Colonic mucosa (tissue), 4 donors: ENCODE results near the gene RAET1L. TPM values are rescaled to one million over a fixed set of nuclear protein-coding genes. Genes with fewer than 3 reads are reported as not detected.
"Not testable (repeated sequence)": the region's sequence is repeated elsewhere in the genome, so short reads cannot be mapped to it uniquely, and the experiment has no call there.

Experiments
- DNase-seq: peaks from one replicate; pipeline ENCODE4 v3.0.0-alpha.2; 2020
- H3K27ac ChIP-seq: fragments of 200-600 bp; one replicate; pipeline ENCODE4 v1.8.0; 2021
- H3K27me3 ChIP-seq: fragments of 200-600 bp; one replicate; pipeline ENCODE4 v1.8.0; 2021
- H3K36me3 ChIP-seq: fragments of 200-600 bp; one replicate; pipeline ENCODE4 v1.8.0; 2021
- H3K4me1 ChIP-seq: fragments of 200-600 bp; one replicate; pipeline ENCODE4 v1.8.0; 2021; ENCODE audit warnings: mild to moderate bottlenecking
- H3K4me3 ChIP-seq: fragments of 200-600 bp; one replicate; pipeline ENCODE4 v1.8.0; 2021
- H3K9ac ChIP-seq, 2 donors: one replicate each; pipeline ENCODE4 v1.7.0; 2013; ENCODE audit warnings: control low read depth in 2 of 2, low read depth in 2 of 2, low read length in 2 of 2
- H3K9me3 ChIP-seq: fragments of 200-600 bp; one replicate; pipeline ENCODE4 v1.8.0; 2021
- CTCF ChIP-seq: fragments of 200-600 bp; IDR thresholded peaks from one replicate; pipeline ENCODE4 v1.8.0; 2022; ENCODE audit warnings: antibody characterized with exemption, mild to moderate bottlenecking
- intact Hi-C: fragments of 100-400 bp; cut with DNase I; formaldehyde crosslinking; loops from one replicate; pipeline ENCODE4 v1.14.1; 2022
- total RNA-seq, 2 donors: library from RNA; stranded (reverse); fragmentation: NEBNext Ultra II Directional in 1 of 2; extraction: Animal tissue kit (Norgen Biotek cat#: 25700) in 1 of 2; gene quantifications; one replicate each; pipeline ENCODE4 v1.2.1, GENCODE V29; 2021
- donor health status: healthy.
- donor health status: DM: no; HTN: no; CAD: no.
- donor health status: DM: no; HTN: no; CAD: no.

RAET1L gene, protein sequence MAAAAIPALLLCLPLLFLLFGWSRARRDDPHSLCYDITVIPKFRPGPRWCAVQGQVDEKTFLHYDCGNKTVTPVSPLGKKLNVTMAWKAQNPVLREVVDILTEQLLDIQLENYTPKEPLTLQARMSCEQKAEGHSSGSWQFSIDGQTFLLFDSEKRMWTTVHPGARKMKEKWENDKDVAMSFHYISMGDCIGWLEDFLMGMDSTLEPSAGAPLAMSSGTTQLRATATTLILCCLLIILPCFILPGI
- total RNA-seq: 1 to 10 TPM in 1 of 2 donors, under 1 TPM in 1; 0.24 to 3.2 TPM

DNA sequence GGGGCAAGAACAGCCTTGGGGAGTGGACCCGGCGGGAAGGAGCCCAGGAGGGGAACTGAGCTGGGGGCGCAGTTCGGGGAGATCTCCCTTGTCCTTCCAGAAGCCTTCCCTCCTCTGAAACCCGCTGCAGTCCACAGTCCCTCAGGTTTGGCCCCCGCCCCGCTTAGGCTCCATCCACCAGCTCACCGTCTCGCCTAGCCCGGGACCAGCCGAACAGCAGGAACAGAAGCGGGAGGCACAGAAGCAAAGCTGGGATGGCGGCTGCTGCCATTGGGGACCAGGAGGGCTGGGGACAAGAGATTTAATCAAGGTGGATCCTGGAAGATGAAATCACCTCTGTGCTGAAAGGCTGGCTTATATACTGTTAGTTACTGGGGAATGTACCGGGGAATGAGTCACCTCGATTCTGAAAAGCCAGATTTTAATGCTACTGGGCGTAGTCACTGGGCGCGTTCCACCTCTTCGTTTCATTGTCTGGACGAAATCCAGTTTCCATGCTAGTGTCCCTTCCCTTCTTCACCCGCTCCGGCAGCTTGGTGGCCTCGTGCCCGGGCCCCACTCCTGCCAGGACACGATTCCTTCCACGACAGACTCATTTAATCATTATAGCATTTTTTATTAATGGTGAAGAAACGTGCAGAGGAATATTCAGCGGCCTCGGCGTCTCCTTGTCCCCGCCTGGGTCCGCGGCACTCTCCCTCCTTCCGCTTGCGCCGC lies at the start of gene RAET1L:
TSS of gene RAET1L (minus strand) at position 332 of the 717 bp plus-strand sequence. CDS start at position 271, 61 bp downstream.
- no peak for TF ChIP-seq CTCF
- intact Hi-C loops: no loop called here
- Histone ChIP-seq H3K9me3 (no peaks in the 10 kb centered on the region), H3K4me1 (peaks cover 8% of the 10 kb centered on the region), H3K27me3 (peaks cover 7% of the 10 kb centered on the region), H3K27ac (no peak within 1 kb of the TSS), H3K36me3 (no peaks in the 10 kb centered on the region), H3K9ac (no peak within 1 kb of the TSS), H3K4me3 (no peak within 1 kb of the TSS)
- peak; percentile 75 for DNase-seq

DNA sequence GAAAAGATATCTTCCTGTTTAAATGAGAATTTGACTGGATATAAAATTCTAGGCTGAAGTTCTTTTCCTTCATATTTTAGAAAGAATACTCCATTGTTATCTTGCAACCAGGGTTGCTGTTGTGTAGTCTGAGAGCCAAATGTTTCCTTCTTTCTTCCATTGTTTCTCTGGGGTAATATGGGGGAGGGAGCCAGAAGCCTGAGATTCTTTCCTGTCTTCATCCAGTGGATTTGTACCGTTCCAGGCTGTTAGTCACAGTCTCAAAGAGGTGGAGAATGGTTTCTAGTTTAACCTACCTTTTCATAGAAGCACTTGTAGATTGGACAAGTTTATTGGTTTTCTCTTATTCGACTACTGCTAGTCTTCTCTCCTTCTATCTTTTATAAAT lies 49.7 kb upstream of the RAET1L start:
- no peaks in the 10 kb centered on the region for H3K27me3 ChIP-seq
- H3K9me3 ChIP-seq: no peaks in the 10 kb centered on the region
- no peaks in the 10 kb centered on the region for H3K4me1 ChIP-seq
- TF ChIP-seq CTCF: no peak
- intact Hi-C loops: loop anchor here (5.0 kb wide), 1 partner anchor 742 kb away; no protein-coding TSS in a partner anchor
- H3K36me3 ChIP-seq: no peaks in the 10 kb centered on the region
- no peak for DNase-seq
- no peak overlapping the region for H3K4me3 ChIP-seq
- H3K27ac ChIP-seq: no peak overlapping the region
- H3K9ac ChIP-seq: no peak overlapping the region

GRCh38 chr6:150074396-150075033 lies 49.2 kb upstream of the RAET1L start:
- H3K36me3 ChIP-seq, H3K4me1 ChIP-seq, H3K27ac ChIP-seq, H3K4me3 ChIP-seq, DNase-seq, H3K9ac ChIP-seq, H3K9me3 ChIP-seq, H3K27me3 ChIP-seq: not testable (repeated sequence)
- intact Hi-C loops: loop anchor here (5.0 kb wide), 1 partner anchor 743 kb away; no protein-coding TSS in a partner anchor

DNA sequence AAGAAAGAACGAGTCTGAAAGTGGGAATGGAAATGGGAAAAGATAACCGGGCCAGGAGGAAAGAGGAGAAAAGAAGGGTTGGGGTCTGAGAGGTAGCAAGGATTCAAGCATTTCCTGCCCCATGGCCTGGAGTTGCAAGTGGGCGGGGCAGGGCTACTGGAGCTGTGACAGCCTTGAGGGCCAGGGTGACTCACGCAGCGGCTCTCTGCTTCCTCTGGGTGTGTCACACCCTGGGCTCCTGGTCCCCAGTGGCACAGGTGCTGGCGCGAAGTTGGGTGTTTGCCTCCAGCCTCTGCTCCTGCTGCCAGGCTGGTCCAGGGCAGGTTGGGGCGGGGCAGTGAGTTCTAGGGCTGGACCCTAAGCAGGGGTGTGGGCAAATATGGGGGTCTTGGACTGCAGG lies 46.9 kb upstream of the RAET1L start:
- Histone ChIP-seq H3K9me3 (no peaks in the 10 kb centered on the region), H3K4me3 (no peak overlapping the region), H3K27ac (no peak overlapping the region), H3K27me3 (no peaks in the 10 kb centered on the region), H3K36me3 (no peaks in the 10 kb centered on the region), H3K4me1 (no peaks in the 10 kb centered on the region), H3K9ac (no peak overlapping the region)
- DNase-seq: peak; percentile 93
- TF ChIP-seq CTCF: no peak
- intact Hi-C loops: no loop called here

- DNase-seq: no peak
- TF ChIP-seq CTCF: no peak
- Histone ChIP-seq H3K27me3 (no peaks in the 10 kb centered on the region), H3K27ac (no peak overlapping the region), H3K4me1 (no peaks in the 10 kb centered on the region), H3K4me3 (no peak overlapping the region), H3K9ac (no peak overlapping the region), H3K9me3 (no peaks in the 10 kb centered on the region), H3K36me3 (no peaks in the 10 kb centered on the region)
- intact Hi-C loops: no loop called here
Measured at GRCh38 chr6:150070236-150070818, 45.0 kb upstream of the RAET1L start.
